Lung (tissue), 12 donors: ENCODE results near the gene PRTFDC1. TPM values are rescaled to one million over a fixed set of nuclear protein-coding genes. Genes with fewer than 3 reads are reported as not detected.

ENCODE experiments used
- ATAC-seq: fragments of 200-7000 bp; cut with Tn5 transposase; one replicate; pipeline ENCODE4 v1.9.1; 2020; ENCODE audit warnings: moderate number of reproducible peaks; ENCODE audit not compliant: insufficient read depth, low FRiP score
- DNase-seq, 3 donors: peaks; one replicate each; pipeline ENCODE4 v3.0.0-alpha.2; 2013 to 2017
- H3K27ac ChIP-seq, 2 donors: one replicate each; pipeline ENCODE4 v1.5.1; 2013; ENCODE audit warnings: mild to moderate bottlenecking in 2 of 2, moderate library complexity in 2 of 2, control low read depth in 1 of 2, inconsistent platforms in 1 of 2, low read depth in 1 of 2, low read length in 1 of 2
- H3K27me3 ChIP-seq, 3 donors: one replicate each; pipeline ENCODE4 v1.5.1; 2013; ENCODE audit warnings: low read length in 2 of 3; ENCODE audit not compliant: control insufficient read depth in 3 of 3, insufficient read depth in 3 of 3
- H3K36me3 ChIP-seq, 4 donors: one replicate each; pipeline ENCODE4 v1.5.1; 2013; ENCODE audit warnings: low read length in 4 of 4, mild to moderate bottlenecking in 1 of 4, moderate library complexity in 1 of 4; ENCODE audit not compliant: control insufficient read depth in 4 of 4, insufficient read depth in 4 of 4
- H3K4me1 ChIP-seq, 5 donors: one replicate each; pipeline ENCODE4 v1.5.1; 2013; ENCODE audit warnings: low read length in 5 of 5, mild to moderate bottlenecking in 2 of 5, moderate library complexity in 1 of 5; ENCODE audit not compliant: control insufficient read depth in 5 of 5, insufficient read depth in 5 of 5
- H3K4me3 ChIP-seq: one replicate; pipeline ENCODE4 v1.5.1; 2013; ENCODE audit warnings: mild to moderate bottlenecking, control low read depth, moderate library complexity
- H3K9ac ChIP-seq, 2 donors: one replicate each; pipeline ENCODE4 v1.5.1; 2013; ENCODE audit warnings: low read length in 2 of 2, control low read depth in 1 of 2; ENCODE audit not compliant: insufficient read depth in 1 of 2
- H3K9me3 ChIP-seq, 4 donors: one replicate each; pipeline ENCODE4 v1.5.1; 2013; ENCODE audit warnings: low read length in 3 of 4, mild to moderate bottlenecking in 1 of 4, moderate library complexity in 1 of 4; ENCODE audit not compliant: control insufficient read depth in 4 of 4, insufficient read depth in 3 of 4
- WGBS, 2 donors: extraction: QIAGEN DNeasy Blood & Tissue Kit; methylation state at CpG; one replicate each; pipeline ENCODE4 v1.1.7; 2013; 5-methylcytosine and 5-hydroxymethylcytosine counted together
- polyA plus RNA-seq, 2 donors: library from polyadenylated mRNA; stranded (reverse); fragments of 200-250 nt; gene quantifications; one replicate each; pipeline ENCODE4 v1.2.1, GENCODE V29; 2013
- total RNA-seq, 2 donors: library from RNA; depleted of rRNA in 1 of 2; stranded (reverse); fragments of >200 nt in 1 of 2; gene quantifications; one replicate each; pipeline ENCODE4 v1.2.1, GENCODE V29; 2014 to 2021
- TF ChIP-seq, protein P1 (sequence below): IDR thresholded peaks from 2 replicates; pipeline ENCODE4 v1.5.1; 2012; ENCODE audit warnings: mild to moderate bottlenecking; ENCODE audit errors: control extremely low read depth, extremely low read depth
- donor health status: control.
- donor health status: control.
- donor health status: Bipolar disorder and iron deficiency.
- donor health status: healthy.
- donor health status: DM: yes; HTN: yes; CAD: no.

Gene PRTFDC1
- total and polyA plus RNA-seq, 4 donors = 1.6 to 12.5 (median 3.1) TPM

DNA sequence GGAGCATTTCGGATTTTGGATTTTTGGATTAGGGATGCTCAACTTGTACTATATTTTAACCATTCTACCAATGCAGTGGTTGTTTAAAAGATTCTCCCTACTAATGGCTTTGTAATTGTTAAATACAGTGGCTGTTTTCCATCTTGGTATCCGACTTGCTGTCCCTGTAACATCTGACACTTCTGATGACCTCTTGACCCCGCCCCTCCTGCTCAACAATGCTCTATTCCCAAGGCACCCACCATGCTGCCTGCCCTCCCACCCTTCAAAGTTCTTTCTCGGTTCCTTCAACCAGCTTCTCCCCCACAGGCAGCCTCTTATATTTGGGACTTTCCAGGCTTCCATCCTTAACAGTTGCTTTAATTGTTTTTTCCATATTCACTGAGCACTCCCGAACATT is 2.0 kb downstream of the PRTFDC1 start:
- no peak overlapping the region for H3K4me3 ChIP-seq
- ATAC-seq (no peak), DNase-seq (no peak)
- H3K27ac ChIP-seq = no peak overlapping the region
- H3K9me3 ChIP-seq = no peaks in the 10 kb centered on the region
- H3K4me1 ChIP-seq = peaks cover 0 to 28% (median 6%) of the 10 kb centered on the region in 5 donors
- no peak overlapping the region for H3K9ac ChIP-seq
- TF ChIP-seq, protein P1, sequence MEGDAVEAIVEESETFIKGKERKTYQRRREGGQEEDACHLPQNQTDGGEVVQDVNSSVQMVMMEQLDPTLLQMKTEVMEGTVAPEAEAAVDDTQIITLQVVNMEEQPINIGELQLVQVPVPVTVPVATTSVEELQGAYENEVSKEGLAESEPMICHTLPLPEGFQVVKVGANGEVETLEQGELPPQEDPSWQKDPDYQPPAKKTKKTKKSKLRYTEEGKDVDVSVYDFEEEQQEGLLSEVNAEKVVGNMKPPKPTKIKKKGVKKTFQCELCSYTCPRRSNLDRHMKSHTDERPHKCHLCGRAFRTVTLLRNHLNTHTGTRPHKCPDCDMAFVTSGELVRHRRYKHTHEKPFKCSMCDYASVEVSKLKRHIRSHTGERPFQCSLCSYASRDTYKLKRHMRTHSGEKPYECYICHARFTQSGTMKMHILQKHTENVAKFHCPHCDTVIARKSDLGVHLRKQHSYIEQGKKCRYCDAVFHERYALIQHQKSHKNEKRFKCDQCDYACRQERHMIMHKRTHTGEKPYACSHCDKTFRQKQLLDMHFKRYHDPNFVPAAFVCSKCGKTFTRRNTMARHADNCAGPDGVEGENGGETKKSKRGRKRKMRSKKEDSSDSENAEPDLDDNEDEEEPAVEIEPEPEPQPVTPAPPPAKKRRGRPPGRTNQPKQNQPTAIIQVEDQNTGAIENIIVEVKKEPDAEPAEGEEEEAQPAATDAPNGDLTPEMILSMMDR = no peak
- H3K36me3 ChIP-seq = peaks cover 0 to 5% (median 0%) of the 10 kb centered on the region in 4 donors
- no peaks in the 10 kb centered on the region for H3K27me3 ChIP-seq
- 81 to 87% methylated on average over 5 of the region's 5 CpGs for WGBS, 2 donors

DNA sequence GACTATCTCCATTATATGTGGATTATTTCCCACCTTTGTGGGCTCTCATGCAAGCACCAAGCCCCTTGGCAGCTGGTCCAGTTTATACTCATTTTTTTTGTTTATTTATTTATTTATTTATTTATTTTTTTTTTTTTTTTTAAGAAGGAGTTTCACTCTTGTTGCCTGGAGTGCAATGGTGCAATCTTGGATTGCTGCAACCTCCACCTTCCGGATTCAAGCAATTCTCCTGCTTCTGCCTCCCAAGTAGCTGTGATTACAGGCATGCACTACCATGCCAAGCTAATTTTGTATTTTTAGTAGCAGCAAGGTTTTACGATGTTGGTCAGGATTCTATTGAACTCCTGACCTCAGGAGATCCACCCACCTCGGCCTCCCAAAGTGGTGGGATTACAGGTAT is 2.8 kb downstream of the PRTFDC1 start:
- no peak for DNase-seq
- H3K27ac ChIP-seq = no peak overlapping the region
- no peak for ATAC-seq
- TF ChIP-seq, protein P1 = no peak
- no peak overlapping the region for H3K4me3 ChIP-seq
- 88 to 94% methylated on average over 3 of the region's 3 CpGs for WGBS, 2 donors
- H3K9ac ChIP-seq = no peak overlapping the region
- no peaks in the 10 kb centered on the region for H3K27me3 ChIP-seq
- H3K36me3 ChIP-seq = peaks cover 0 to 5% (median 0%) of the 10 kb centered on the region in 4 donors
- H3K9me3 ChIP-seq = no peaks in the 10 kb centered on the region
- peaks cover 0 to 28% (median 6%) of the 10 kb centered on the region in 5 donors for H3K4me1 ChIP-seq

DNA sequence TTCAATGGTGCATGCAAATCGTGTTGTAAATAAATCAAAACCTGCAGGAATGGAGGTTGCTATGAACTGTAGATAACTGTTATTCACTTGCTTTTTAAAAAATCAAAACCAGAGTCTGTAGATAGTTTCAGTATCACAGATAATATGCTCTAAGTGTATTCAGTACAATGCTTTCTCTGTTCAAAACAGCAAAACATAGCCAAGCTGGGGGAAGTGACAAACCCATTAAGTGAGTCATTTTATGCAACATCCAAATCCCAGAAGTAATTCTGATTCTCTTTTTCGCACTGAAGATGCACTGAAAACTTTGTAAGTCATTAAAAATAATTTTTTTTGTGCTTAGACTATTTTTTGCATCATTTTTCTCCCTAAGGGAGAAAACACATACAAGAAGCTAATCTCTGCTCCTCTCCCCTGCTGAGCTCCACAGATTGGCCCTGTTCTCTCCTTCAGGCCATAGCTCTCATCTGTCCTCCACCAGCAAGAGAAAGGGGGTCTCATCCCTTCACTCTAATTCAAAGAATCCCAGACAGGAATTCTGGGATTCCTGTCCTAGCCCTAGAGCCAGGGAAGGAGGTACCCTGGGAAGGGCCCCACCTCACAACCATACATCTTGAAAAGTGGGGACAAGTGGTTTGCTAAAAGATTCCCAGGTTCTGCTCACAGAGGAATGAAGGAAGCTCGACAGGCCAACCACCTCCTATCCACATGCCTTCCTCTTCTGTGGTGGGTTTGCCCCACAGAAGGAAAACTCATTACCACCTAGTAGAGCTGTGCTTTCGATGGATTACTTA is 4.9 kb downstream of the PRTFDC1 start:
- Histone ChIP-seq H3K4me3 (no peak overlapping the region), H3K27ac (peak overlapping the region in 1 of 2 donors; percentile 40), H3K9me3 (no peaks in the 10 kb centered on the region), H3K4me1 (peaks cover 0 to 14% (median 6%) of the 10 kb centered on the region in 5 donors), H3K27me3 (no peaks in the 10 kb centered on the region), H3K36me3 (peaks cover 0 to 5% (median 0%) of the 10 kb centered on the region in 4 donors), H3K9ac (no peak overlapping the region)
- ATAC-seq (no peak), DNase-seq (no peak)
- TF ChIP-seq, protein P1 = no peak
- WGBS, 2 donors = 77 to 79% methylated on average over 4 of the region's 4 CpGs
